Endometrial microvascular endothelial cells (primary cell): ENCODE results near the gene LRMDA. TPM values are rescaled to one million over a fixed set of nuclear protein-coding genes. Genes with fewer than 3 reads are reported as not detected.

Experiments used
- in situ Hi-C: cut with HindIII; loops from 2 replicates; pipeline ENCODE4 v1.10.0; 2017; ENCODE audit warnings: low sequenced_read_pairs, low pct_unique_long_range_greater_than_20kb; ENCODE audit errors: inconsistent ontology term
- total RNA-seq: library from RNA; depleted of rRNA; stranded (reverse); fragments of >200 nt; gene quantifications from one replicate; pipeline ENCODE4 v1.2.3, GENCODE V29; 2015; ENCODE audit errors: inconsistent ontology term

LRMDA gene
- total RNA-seq, 1 donor from 2014 or later, result 1.2 TPM

- in situ Hi-C loops, result no loop called here
Measured at GRCh38 chr10:76317078-76317477, 885.7 kb downstream of the LRMDA start.

GRCh38 chr10:76318211-76318610, 886.8 kb downstream of the LRMDA start:
- in situ Hi-C loops, result no loop called here

- in situ Hi-C loops, result no loop called here
Measured at GRCh38 chr10:76319661-76320060, 888.2 kb downstream of the LRMDA start.

GRCh38 chr10:76324283-76324682, 892.9 kb downstream of the LRMDA start:
- in situ Hi-C loops, result no loop called here

GRCh38 chr10:76327441-76327840, 896.0 kb downstream of the LRMDA start:
- in situ Hi-C loops, result no loop called here

GRCh38 chr10:76328348-76328747, 896.9 kb downstream of the LRMDA start:
- in situ Hi-C loops, result no loop called here

- in situ Hi-C loops, result no loop called here
Measured at GRCh38 chr10:76329891-76330575, 898.6 kb downstream of the LRMDA start.

- in situ Hi-C loops, result no loop called here
Measured at GRCh38 chr10:76331742-76332141, 900.3 kb downstream of the LRMDA start.

- in situ Hi-C loops, result no loop called here
Measured at GRCh38 chr10:76333326-76333725, 901.9 kb downstream of the LRMDA start.

GRCh38 chr10:76333796-76334195, 902.4 kb downstream of the LRMDA start:
- in situ Hi-C loops, result no loop called here

- in situ Hi-C loops, result no loop called here
Measured at GRCh38 chr10:76334255-76334654, 902.8 kb downstream of the LRMDA start.

- in situ Hi-C loops, result no loop called here
Measured at GRCh38 chr10:76336213-76336963, 905.0 kb downstream of the LRMDA start.

- in situ Hi-C loops, result no loop called here
Measured at GRCh38 chr10:76337641-76338040, 906.2 kb downstream of the LRMDA start.

- in situ Hi-C loops, result no loop called here
Measured at GRCh38 chr10:76338187-76338586, 906.8 kb downstream of the LRMDA start.

- in situ Hi-C loops, result no loop called here
Measured at GRCh38 chr10:76341740-76342139, 910.3 kb downstream of the LRMDA start.

- in situ Hi-C loops, result no loop called here
Measured at GRCh38 chr10:76342996-76343395, 911.6 kb downstream of the LRMDA start.

- in situ Hi-C loops, result no loop called here
Measured at GRCh38 chr10:76347832-76348231, 916.4 kb downstream of the LRMDA start.

GRCh38 chr10:76350583-76350982, 919.2 kb downstream of the LRMDA start:
- in situ Hi-C loops, result no loop called here

- in situ Hi-C loops, result no loop called here
Measured at GRCh38 chr10:76352300-76352699, 920.9 kb downstream of the LRMDA start.

- in situ Hi-C loops, result no loop called here
Measured at GRCh38 chr10:76353237-76353851, 921.9 kb downstream of the LRMDA start.
